WTC11 (cell line): Measurements from ENCODE around the gene TBC1D24. TPM values are rescaled to one million over a fixed set of nuclear protein-coding genes. Genes with fewer than 3 reads are reported as not detected.
A peak's percentile ranks its signal among the peaks of the same experiment; 100 is the strongest.
"Not testable (repeated sequence)": the region's sequence is repeated elsewhere in the genome, so short reads cannot be mapped to it uniquely, and the experiment has no call there.

Experiments
- ATAC-seq: fragments of 200-7000 bp; cut with Tn5 transposase; 2 replicates; pipeline ENCODE4 v1.10.0; 2021; ENCODE audit warnings: mild to moderate bottlenecking, moderate library complexity
- CTCF ChIA-PET: fragments of 300-600 bp; sonication (Branson Sonifier 250); formaldehyde crosslinking; loops from one replicate; lab custom pipeline; 2021; ENCODE audit warnings: antibody characterized with exemption; lab: Charles Lee
- POLR2A ChIA-PET: fragments of 350-600 bp; sonication (Branson Sonifier 250); formaldehyde crosslinking; loops from one replicate; lab custom pipeline; 2021; ENCODE audit warnings: antibody characterized with exemption; lab: Charles Lee
- DNase-seq: peaks from one replicate; pipeline ENCODE4 v3.0.0; 2021; ENCODE audit warnings: low spot score
- H3K27ac Mint-ChIP-seq: 2 replicates; pipeline ENCODE4 v1.8.0; 2021; ENCODE audit warnings: mixed read lengths
- H3K27me3 Mint-ChIP-seq: 2 replicates; pipeline ENCODE4 v1.8.0; 2021; ENCODE audit warnings: low read depth, mild to moderate bottlenecking, moderate library complexity, mixed read lengths
- H3K36me3 Mint-ChIP-seq: 2 replicates; pipeline ENCODE4 v1.8.0; 2021; ENCODE audit warnings: mixed read lengths
- H3K4me1 Mint-ChIP-seq: 2 replicates; pipeline ENCODE4 v1.8.0; 2022; ENCODE audit warnings: mixed read lengths
- H3K4me3 Mint-ChIP-seq: 2 replicates; pipeline ENCODE4 v1.8.0; 2021; ENCODE audit warnings: mild to moderate bottlenecking, moderate library complexity, mixed read lengths
- H3K9me3 Mint-ChIP-seq: 2 replicates; pipeline ENCODE4 v1.8.0; 2021; ENCODE audit warnings: mixed read lengths
- JUN ChIP-seq: sonication (generic); formaldehyde crosslinking; IDR thresholded peaks from 2 replicates; pipeline ENCODE4 v1.8.0; 2023; ENCODE audit warnings: mild to moderate bottlenecking, missing genetic modification reagents
- KAT7 ChIP-seq: sonication (generic); formaldehyde crosslinking; IDR thresholded peaks from 2 replicates; pipeline ENCODE4 v1.8.1; 2023; ENCODE audit warnings: missing genetic modification reagents, mild to moderate bottlenecking, borderline replicate concordance
- NFE2L1 ChIP-seq: sonication (generic); formaldehyde crosslinking; IDR thresholded peaks from 2 replicates; pipeline ENCODE4 v1.8.1; 2023; ENCODE audit warnings: missing genetic modification reagents
- NR1H2 ChIP-seq: sonication (generic); formaldehyde crosslinking; IDR thresholded peaks from 2 replicates; pipeline ENCODE4 v1.9.0; 2021; ENCODE audit warnings: mild to moderate bottlenecking, moderate library complexity, missing genetic modification reagents
- NR2C2 ChIP-seq: sonication (generic); formaldehyde crosslinking; IDR thresholded peaks from 2 replicates; pipeline ENCODE4 v1.8.0; 2022; ENCODE audit warnings: mild to moderate bottlenecking, missing genetic modification reagents
- SOX15 ChIP-seq: fragments of 250-450 bp; sonication (Bioruptor Pico); IDR thresholded peaks from 2 replicates; pipeline ENCODE4 v1.9.0; 2021; ENCODE audit warnings: mild to moderate bottlenecking
- ZBTB43 ChIP-seq: sonication (generic); formaldehyde crosslinking; IDR thresholded peaks from 2 replicates; pipeline ENCODE4 v1.8.1; 2023; ENCODE audit warnings: mild to moderate bottlenecking, missing genetic modification reagents
- ZNF121 ChIP-seq: sonication (generic); formaldehyde crosslinking; IDR thresholded peaks from 2 replicates; pipeline ENCODE4 v1.8.0; 2023; ENCODE audit warnings: missing genetic modification reagents
- ZNF281 ChIP-seq: sonication (generic); formaldehyde crosslinking; IDR thresholded peaks from 2 replicates; pipeline ENCODE4 v1.8.0; 2023; ENCODE audit warnings: mild to moderate bottlenecking, missing genetic modification reagents
- ZNF423 ChIP-seq: fragments of 250-450 bp; sonication (Bioruptor Pico); IDR thresholded peaks from 2 replicates; pipeline ENCODE4 v2.1.2; 2022; ENCODE audit warnings: mild to moderate bottlenecking, moderate library complexity
- ZNF512 ChIP-seq: sonication (generic); formaldehyde crosslinking; IDR thresholded peaks from 2 replicates; pipeline ENCODE4 v1.8.1; 2022; ENCODE audit warnings: missing genetic modification reagents, borderline replicate concordance
- total RNA-seq: library from RNA; stranded (reverse); gene quantifications from 3 replicates; pipeline ENCODE4 v1.2.3, GENCODE V29; 2021

TBC1D24 gene
- total RNA-seq, 1 experiment from 2014 or later, result 21.0 TPM

DNA sequence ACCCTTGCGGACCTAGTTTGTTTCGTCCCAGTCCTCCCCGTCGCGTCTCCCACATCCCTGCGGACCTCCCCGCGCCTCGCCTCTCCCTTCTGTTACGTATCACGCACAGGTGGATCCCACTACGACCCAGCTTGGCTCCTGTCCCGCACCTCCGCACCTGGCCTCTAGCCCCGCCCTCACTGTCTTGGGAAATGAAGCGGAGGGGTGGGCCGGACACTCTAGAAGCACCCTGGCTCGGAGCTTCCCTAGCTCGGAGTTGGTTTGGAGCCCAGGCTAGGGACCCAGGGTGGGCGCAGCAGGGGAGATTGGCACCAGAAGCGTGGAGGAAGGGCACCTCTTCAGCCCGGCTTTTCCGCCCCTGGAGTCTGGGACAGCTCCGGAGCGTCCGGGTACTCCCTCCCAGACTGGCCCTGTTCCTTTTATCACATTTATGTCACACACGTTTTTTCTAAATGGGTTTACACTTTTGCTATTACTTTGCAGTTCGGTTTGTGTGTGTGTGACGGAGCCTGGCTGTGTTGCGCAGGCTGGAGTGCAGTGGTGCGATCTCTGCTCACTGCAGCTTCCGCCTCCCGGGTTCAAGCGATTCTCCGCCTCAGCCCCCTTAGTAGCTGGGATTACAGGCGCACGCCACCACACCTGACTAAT is 57.7 kb downstream of the TBC1D24 start:
- H3K27ac Mint-ChIP-seq, result peak overlapping the region; percentile 98
- ChIA-PET POLR2A (interaction anchor here (1.3 to 2.4 kb wide), 4 partner anchors 13 to 71 kb away, joined by 5 to 17 read pairs (median 6); partner anchors contain the start of genes AMDHD2 and ATP6V0C), CTCF (interaction anchor here (0.6 to 2.0 kb wide), 9 partner anchors 8 to 529 kb away, joined by 3 to 13 read pairs (median 4); partner anchors contain the start of genes ABCA3, AMDHD2 and ECI1)
- TF ChIP-seq NFE2L1 (CRISPR knock-in tag) (no peak), ZNF423 (CRISPR knock-in tag) (peak; percentile 78), NR1H2 (CRISPR knock-in tag) (no peak), JUN (no peak), ZBTB43 (CRISPR knock-in tag) (no peak)
- no peaks in the 10 kb centered on the region for H3K36me3 Mint-ChIP-seq
- peak; percentile 78 for DNase-seq
- H3K4me3 Mint-ChIP-seq, result peak overlapping the region; percentile 94
- peaks cover 8% of the 10 kb centered on the region; the same call in 1 of the 2 replicates for H3K4me1 Mint-ChIP-seq
- ATAC-seq, result peak; percentile 23
- peaks cover 8% of the 10 kb centered on the region; the same call in 1 of the 2 replicates for H3K27me3 Mint-ChIP-seq
- H3K9me3 Mint-ChIP-seq, result no peaks in the 10 kb centered on the region

DNA sequence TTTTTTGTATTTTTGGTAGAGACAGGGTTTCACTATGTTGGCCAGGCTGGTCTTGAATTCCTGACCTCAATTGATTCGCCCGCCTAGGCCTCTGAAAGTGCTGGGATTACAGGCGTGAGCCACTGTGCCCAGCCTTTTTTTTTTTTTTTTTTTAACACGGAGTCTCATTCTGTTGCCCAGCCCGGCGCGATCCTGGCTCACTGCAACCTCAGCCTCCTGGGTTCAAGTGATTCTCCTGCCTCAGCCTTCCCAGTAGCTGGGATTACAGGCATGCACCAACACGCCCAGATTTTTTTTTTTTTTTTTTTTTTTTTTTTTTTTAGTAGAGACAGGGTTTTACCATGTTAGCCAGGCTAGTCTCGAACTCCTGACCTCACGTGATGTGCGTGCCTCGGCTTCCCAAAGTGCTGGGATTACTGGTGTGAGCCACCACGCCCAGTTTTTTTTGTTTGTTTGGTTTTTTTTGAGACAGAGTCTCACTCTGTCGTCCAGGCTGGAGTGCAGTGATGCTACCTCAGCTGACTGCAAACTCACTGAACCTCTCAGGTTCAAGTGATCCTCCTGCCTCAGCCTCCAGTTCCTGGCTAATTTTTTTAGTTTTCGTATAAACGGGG is 58.3 kb downstream of the TBC1D24 start:
- H3K9me3 Mint-ChIP-seq, H3K36me3 Mint-ChIP-seq, DNase-seq, H3K4me1 Mint-ChIP-seq, ATAC-seq, H3K27me3 Mint-ChIP-seq: not testable (repeated sequence)
- peak overlapping the region; percentile 94 for H3K4me3 Mint-ChIP-seq
- ChIA-PET POLR2A (interaction anchor here (1.3 to 1.8 kb wide), 2 partner anchors 20 to 70 kb away, joined by 5 to 7 read pairs; partner anchors contain the start of gene ATP6V0C), CTCF (interaction anchor here (0.6 to 2.0 kb wide), 5 partner anchors 9 to 282 kb away, joined by 3 to 13 read pairs (median 4); partner anchors contain the start of genes AMDHD2 and ECI1)
- H3K27ac Mint-ChIP-seq, result peak overlapping the region; percentile 98

- peaks cover 12% of the 10 kb centered on the region for H3K4me1 Mint-ChIP-seq
- TF ChIP-seq ZNF121 (CRISPR knock-in tag), result peak; percentile 71; the same call in 1 of the 2 replicates
- no peak for TF ChIP-seq ZNF281
- no peak for TF ChIP-seq SOX15 (CRISPR knock-in tag)
- no peak for TF ChIP-seq NR2C2 (CRISPR knock-in tag)
- no peak for TF ChIP-seq ZNF512 (CRISPR knock-in tag)
- no peak for TF ChIP-seq KAT7 (CRISPR knock-in tag)
These were observed 59.0 kb downstream of the TBC1D24 start for GRCh38 chr16:2533912-2534311.

DNA sequence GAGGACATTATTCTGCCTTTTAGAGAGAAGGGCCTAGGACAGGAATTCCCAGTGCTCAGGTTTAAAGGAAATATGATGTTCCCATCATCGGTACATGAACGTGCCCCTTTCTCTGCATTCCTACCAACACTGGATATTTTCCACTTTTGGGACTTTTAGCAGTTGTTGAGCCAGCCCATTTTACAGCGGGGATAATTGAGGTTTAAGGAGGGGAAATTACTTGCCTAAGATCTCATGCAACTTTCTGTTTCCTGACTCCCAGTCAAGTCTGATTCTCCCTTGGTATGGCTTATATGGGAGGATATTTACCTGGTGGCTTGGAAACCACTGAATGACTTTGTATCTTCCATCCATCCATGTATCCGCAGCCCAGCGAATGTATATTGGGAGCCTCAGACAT is 59.4 kb downstream of the TBC1D24 start:
- H3K36me3 Mint-ChIP-seq, H3K9me3 Mint-ChIP-seq, CTCF ChIA-PET, H3K27ac Mint-ChIP-seq, ATAC-seq, POLR2A ChIA-PET, H3K27me3 Mint-ChIP-seq, DNase-seq: not testable (repeated sequence)
- H3K4me1 Mint-ChIP-seq, result peaks cover 14% of the 10 kb centered on the region
- peak overlapping the region; percentile 41; the same call in 1 of the 2 replicates for H3K4me3 Mint-ChIP-seq

More at GRCh38 chr16:2533912-2534311, 59.0 kb downstream of the TBC1D24 start:
- H3K9me3 Mint-ChIP-seq, result no peaks in the 10 kb centered on the region
- POLR2A ChIA-PET, result no interaction called here
- H3K27ac Mint-ChIP-seq, result no peak overlapping the region; the same call in 1 of the 2 replicates
- DNase-seq (no peak), ATAC-seq (no peak)
- peak overlapping the region; percentile 41 for H3K4me3 Mint-ChIP-seq
- peaks cover 8% of the 10 kb centered on the region; the same call in 1 of the 2 replicates for H3K27me3 Mint-ChIP-seq
- no peaks in the 10 kb centered on the region for H3K36me3 Mint-ChIP-seq
- CTCF ChIA-PET, result no interaction called here
